DMS114 treated with DMSO at 0.1 percent for 48 hours (cell line): Measurements from ENCODE around the gene CHRND.
"Not testable (repeated sequence)": the region's sequence is repeated elsewhere in the genome, so short reads cannot be mapped to it uniquely, and the experiment has no call there.

Source experiments
- DNase-seq: peaks from one replicate; lab custom pipeline; 2025; ENCODE audit not compliant: unreplicated experiment; lab: John Stamatoyannopoulos, UW

The CHRND gene

DNA sequence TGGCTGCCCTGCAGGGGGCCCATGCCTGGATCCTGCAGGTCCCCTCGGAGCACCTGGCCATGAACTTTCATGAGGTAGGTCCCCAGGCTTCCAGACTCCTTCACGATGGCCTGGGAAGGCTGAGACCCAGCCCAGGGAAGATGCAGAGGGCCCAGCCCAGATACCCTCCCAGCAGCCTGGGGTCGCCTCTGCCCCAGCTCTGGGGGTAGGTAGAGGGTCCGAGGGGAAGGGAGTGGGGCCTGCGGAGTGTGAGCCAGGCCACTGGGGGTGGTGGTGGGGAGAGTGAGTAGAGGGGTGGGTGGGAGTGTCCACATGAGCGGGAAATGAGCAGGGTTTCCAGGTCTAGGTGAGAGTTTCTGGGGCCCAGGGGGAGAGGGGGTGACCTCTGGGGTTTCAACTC is 1.2 kb upstream of the CHRND start:
- DNase-seq: no peak

DNA sequence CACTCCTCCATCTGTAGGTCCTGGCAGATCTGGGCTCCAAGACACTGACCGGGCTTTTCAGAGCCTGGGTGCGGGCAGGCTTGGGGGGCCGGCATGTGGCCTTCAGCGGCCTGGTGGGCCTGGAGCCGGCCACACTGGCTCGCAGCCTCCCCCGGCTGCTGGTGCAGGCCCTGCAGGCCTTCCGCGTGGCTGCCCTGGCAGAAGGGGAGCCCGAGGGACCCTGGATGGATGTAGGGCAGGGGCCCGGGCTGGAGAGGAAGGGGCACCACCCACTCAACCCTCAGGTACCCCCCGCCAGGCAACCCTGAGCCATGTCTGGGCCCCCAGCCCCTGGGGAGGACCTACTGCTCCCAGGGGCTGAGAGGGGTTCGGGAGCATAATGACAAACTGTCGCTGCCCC is 761 bp upstream of the CHRND start:
- no peak for DNase-seq

DNA sequence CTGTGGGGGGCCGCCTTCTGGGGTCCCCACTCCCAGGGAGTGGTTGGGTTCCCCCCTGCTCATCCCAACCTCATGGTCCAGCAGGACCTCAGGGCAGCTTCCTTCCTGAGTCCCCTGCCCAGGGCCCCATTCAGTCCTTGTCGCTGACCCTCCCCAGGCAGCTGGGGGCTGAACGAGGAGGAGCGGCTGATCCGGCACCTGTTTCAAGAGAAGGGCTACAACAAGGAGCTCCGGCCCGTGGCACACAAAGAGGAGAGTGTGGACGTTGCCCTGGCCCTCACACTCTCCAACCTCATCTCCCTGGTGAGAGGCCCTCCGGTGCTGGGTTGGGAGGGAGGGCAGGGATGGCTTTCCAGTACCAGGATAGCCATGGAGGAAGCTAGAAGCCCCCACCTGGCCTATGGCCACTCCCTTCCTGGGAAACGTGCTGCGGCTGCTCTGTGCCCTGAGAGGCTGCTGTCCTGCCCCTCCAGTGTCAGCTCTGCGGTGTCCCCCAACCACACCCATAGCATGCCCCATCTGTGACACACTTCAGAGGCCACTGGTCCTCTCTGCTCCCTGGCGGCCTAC is 497 bp downstream of the CHRND start:
- DNase-seq: no peak

DNA sequence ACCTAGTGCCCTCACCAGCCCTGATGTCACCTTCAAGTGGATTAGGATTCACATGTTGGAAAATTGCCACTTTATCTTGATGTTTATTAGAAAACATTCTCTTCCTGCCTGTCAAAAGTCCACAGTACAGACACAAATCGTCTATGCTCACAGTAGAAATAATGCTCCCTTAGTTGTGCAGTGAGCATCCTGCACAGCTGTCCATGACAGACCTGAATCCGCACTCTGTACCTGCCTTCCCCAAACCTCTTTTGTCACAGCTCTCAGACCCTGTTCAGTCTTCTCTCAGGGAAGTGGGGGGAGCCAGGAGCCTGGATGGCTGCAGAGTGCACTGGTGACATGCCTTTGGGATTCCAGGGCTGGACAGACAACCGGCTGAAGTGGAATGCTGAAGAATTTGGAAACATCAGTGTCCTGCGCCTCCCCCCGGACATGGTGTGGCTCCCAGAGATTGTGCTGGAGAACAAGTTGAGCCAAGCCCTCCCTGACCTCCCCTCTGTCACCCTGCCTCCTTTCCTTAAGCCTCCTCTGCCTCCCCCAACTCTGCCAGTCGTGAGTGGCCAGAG is 2.0 kb downstream of the CHRND start:
- DNase-seq: no peak

DNA sequence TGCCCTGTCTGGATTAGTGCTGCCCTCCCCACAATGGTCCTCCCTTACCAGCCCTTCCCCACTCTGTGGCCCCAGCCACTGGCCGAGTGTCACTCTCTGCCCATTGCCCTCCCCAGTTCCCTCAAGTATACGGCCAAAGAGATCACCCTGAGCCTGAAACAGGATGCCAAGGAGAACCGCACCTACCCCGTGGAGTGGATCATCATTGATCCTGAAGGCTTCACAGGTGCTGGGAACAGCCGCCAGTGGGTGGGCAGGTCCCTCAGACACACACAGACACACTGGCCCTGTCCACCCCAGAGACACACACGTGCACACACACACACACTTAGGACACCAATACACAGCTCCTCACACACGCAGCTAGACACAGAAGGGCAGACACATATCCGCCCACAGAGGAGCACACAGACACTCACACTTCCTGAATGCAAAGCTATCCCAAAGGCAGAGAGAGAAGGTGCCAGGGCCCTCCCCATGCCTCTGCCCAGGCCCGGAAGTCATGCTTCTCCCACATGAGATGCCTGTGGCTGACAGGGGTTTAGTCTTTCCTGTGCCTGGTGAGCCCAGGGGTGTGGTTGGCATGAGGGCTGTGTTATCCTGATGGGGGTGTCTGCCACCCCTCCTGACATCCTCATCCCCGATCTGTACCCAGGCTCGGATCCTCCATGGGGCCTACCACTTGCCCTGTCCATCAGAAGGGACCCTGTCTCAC is 2.9 kb downstream of the CHRND start:
- DNase-seq: no peak

DNA sequence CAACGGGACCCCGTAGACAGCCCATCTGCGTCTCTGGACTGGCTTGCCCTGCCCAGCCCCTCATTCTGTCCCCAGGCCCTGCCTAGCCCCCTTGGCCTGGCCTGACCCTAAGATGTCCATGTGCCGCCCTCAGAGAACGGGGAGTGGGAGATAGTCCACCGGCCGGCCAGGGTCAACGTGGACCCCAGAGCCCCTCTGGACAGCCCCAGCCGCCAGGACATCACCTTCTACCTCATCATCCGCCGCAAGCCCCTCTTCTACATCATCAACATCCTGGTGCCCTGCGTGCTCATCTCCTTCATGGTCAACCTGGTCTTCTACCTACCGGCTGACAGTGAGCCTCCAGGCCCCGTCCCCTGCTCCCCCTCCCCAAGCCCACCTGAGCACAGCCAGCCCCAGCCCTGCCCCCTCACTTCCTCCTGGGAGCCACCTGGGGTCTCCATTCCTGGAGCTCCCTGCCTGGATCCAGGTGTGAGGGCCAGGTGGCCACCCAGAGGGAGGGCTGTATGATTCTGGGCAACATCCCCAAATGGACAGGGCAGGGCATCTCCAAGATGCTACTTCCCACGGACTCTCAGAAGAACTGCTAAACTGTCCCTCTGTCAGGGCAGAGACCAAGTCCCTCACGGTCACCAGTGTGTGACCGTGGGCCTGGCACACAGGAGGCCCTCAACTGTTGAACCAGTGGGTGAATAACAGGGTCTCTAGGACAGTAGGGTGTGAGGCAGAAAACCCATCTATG is 4.0 kb downstream of the CHRND start:
- DNase-seq: no peak

DNA sequence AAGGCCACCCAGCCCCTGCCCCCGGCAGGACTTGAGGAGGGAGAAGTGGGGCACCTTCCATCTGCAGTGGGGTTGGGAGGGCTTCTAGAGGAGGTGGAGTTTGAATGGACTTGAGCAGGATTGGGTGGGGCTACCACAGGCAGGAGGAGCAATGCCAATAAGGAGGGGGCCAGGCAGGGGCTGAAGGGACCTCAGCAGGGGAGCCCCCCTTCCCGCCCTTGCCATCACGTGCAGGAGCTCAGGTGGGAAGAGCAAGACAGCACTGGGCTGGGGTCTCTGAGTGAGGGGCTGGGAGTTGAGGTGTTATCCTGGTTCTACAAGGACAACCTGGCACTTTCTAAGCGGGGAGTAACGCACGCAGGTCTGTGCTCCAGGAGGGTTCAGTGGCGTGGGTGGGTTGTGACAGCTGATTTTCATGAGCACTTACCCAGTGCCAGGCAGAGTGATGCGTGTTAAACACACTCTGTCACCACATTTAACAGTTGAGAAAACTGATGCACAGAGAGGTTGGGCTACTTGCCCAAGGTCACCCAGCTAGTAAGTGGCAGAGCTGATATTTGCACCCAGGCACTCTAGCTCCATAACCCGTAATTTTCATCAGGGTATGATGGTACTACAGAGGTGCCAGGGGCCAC is 4.8 kb downstream of the CHRND start:
- no peak for DNase-seq

DNA sequence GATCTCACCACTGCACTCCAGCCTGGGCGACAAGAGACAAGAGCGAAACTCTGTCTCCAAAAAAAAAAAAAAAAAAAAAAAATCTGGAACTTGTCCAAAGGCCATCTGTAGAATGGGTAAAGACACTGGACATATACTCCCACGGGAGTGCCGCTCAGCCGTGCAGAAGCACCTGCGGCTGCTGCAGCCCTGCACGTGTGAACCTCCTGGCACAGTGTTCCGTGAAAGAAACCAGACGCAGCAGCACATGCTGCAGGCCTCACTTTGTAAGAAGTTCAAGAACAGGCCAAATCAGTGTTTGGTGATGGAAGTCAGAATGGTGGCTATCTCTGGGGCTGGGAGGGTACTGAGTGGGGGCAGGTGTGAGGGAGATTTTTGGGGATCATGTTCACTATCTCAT is 6.5 kb downstream of the CHRND start:
- no peak for DNase-seq

DNA sequence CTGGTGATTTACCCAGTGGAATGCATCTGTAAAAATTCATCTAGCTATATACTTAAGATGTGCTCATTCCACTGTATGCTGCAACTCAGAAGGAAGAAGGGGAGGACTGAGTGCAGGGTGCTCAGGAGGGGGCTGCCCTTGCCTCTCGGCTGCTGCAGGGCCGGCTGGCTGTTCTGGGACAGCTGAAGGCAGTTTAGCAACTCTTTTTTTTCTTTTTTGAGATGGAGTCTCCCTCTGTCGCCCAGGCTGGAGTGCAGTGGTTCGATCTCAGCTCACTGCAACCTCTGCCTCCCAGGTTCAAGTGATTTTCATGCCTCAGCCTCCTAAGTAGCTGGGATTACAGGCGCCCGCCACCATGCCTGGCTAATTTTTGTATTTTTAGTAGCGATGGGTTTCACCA is 6.9 kb downstream of the CHRND start:
- not testable (repeated sequence) for DNase-seq

DNA sequence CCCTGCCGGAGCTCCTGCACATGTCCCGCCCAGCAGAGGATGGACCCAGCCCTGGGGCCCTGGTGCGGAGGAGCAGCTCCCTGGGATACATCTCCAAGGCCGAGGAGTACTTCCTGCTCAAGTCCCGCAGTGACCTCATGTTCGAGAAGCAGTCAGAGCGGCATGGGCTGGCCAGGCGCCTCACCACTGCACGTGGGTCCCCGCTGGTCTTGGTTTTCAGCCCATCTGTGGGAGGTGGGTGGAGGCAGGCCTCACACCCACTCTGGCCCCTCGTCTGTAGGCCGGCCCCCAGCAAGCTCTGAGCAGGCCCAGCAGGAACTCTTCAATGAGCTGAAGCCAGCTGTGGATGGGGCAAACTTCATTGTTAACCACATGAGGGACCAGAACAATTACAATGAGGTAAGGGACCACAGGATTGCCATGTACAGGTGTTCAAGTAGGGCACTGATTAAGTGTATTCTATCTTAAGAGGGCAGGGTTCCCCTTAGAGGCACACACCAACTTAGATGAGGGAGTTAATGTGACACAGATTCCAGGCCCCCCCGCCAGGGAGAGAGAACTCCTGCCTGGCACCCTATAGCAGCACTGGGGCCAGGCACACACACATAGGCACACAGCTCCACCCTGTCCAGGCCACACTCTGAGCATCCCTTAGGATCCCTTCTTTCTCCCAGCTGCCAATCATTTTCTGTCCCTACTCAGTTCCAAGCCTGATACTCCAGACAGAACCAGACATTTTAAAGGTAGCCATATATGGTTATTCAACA is 8.2 kb downstream of the CHRND start:
- DNase-seq: no peak

DNA sequence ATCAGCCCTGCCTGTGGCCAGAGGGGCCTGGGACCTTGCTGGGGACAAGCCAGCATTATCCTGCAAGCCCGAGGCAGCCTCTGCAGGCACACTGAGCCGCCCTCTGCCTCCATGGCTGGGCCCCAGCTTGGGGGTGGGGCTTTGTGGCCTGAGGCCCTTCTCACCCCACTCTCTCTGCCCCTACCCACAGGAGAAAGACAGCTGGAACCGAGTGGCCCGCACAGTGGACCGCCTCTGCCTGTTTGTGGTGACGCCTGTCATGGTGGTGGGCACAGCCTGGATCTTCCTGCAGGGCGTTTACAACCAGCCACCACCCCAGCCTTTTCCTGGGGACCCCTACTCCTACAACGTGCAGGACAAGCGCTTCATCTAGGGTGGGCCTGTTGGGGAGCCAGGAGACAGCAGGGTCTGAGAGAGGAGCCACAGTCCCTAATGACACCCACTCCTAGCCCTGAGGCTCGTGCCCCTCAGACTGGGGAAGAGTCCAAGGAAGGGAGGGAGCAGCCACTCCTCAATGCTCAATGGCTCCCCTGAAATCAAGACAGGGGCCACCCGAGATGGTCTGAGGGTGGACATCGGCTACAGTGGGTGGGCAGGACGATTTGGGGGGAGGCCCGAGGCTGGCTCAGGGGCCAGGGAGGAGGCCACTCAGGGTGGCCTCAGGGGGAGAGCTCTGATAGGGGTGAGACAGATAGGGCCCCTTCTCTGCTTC is 9.1 kb downstream of the CHRND start:
- no peak for DNase-seq

DNA sequence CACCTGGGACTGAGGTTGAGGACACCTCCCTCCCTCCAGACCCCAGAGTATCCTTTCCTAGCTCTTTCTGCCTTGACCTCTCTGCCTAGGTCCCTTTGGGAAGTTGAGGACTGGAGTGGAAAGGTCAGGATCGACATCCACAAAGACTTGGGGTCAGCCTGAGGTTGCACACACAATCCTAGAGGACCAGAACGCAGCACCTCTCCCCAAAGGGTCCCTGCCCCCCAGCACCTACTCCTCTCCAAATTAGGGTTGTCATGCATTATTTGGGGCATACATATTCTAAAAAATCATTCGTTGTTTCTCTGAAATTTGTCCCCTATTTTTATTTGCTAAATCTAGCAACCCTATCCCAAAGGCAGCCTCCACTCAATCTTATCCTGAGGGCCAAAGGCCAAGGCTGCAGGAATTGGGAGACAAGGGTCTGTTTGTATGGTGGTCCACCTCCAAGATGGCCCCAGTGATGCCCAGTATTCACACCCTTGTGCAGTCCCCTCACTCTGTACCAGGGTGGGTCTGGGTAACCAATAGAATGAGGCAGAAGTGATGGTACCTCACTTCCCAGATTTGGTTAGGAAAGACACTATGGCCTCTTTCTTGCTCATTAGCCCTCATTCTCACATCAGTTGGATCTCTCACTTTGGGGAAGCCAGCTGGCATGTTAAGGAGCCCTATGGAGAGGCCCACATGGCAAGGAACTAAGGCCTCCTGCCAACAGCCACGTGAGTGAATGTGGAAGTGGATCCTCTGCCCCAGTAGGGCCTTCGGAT is 10.0 kb downstream of the CHRND start:
- no peak for DNase-seq

DNA sequence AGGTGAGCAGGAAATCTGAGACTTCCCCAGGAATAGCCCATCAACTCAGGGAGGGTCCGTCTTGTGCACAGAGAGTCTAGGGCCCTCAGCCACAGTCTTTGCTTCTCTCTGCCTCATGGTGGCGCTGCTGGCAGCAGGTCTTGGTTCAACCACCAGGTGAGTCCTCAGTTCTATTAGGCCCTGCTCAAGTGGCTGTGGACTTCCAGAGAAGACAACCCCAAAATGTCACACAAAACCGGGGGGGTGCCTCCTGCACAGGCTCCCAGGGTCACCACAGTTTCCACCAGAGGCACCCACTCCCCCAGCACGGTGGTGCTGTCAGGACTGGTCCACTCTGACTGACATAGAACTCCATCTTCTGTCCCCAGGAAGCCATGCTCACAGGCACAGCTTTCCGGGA is 11.1 kb downstream of the CHRND start:
- no peak for DNase-seq

DNA sequence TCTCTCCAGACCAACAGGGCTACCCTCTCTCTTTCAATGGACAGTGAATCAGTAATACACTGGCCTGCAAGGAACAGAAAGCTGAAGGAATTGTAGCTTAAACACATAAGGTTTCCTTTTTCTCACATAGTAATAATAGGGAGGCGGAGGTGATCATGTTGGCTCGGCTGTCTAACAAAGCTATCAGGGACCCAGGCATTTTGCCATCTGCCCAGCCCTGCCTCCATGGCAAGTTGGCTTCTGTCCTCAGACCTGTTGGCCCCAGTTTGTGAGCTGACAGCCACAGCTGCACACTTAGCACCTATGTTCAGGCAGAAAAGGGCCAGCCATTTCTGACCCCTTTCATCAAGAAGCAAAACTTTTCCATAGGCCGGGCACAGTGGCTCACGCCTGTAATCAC is 11.5 kb downstream of the CHRND start:
- no peak for DNase-seq

DNA sequence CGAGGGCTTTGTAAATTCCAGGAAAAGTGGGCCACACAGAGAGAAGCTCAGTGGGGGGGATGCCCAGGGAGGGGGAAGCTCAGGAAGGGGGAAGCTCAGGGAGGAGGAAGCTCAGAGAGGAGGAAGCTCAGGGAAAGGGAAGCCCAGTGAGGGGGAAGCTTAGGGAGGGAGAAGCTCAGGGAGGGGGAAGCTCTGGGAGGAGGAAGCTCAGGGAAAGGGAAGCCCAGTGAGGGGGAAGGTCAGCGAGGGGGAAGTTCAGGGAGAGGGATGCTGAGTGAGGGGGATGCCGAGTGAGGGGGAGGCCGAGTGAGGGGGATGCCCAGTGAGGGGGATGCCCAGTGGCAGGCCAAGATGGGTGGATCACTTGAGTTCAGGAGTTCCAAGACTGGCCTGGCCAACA is 12.7 kb downstream of the CHRND start:
- no peak for DNase-seq

DNA sequence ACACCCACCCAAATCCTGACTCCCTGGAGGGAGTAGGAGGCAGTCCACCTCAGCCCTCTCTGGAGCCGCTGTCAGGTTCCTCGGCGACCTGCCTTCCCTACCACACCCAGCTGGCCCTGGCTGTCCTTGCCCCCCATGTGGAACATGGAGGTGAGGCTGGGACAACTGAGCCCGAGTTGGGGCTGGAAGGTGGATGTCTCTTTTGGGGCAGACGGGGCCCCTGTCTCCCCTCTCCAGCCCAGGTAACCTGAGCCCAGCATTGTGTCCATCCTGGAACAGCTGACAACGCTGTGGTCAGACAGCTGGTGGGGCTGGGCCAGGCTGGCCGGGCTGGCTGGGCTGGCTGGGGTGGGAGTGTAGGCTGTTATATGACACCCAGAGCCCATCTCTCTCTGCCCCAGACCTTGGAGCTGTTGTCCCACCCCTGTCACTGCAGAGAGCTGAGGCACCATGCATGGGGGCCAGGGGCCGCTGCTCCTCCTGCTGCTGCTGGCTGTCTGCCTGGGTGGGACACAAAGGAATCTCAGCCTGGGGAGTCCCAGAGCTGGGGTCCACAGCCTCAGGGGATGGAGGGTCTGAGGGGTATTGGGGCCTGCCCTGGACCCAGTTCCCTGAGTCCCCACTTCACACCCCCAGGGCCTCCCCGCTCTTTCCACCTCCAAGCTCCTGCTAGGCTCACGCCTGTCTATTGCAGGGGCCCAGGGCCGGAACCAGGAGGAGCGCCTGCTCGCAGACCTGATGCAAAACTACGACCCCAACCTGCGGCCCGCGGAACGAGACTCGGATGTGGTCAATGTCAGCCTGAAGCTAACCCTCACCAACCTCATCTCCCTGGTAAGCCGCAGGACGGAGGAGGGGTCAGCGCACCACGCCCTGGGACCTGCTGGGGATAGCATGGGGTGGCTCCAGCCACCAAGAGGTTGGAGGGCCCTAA is 13.6 kb downstream of the CHRND start, which contains the start of gene CHRNG:
Gene CHRNG, plus strand, starts transcription at position 395 of the 934 bp plus-strand sequence. Its CDS starts 56 bp downstream, at position 451.
- DNase-seq: no peak

DNA sequence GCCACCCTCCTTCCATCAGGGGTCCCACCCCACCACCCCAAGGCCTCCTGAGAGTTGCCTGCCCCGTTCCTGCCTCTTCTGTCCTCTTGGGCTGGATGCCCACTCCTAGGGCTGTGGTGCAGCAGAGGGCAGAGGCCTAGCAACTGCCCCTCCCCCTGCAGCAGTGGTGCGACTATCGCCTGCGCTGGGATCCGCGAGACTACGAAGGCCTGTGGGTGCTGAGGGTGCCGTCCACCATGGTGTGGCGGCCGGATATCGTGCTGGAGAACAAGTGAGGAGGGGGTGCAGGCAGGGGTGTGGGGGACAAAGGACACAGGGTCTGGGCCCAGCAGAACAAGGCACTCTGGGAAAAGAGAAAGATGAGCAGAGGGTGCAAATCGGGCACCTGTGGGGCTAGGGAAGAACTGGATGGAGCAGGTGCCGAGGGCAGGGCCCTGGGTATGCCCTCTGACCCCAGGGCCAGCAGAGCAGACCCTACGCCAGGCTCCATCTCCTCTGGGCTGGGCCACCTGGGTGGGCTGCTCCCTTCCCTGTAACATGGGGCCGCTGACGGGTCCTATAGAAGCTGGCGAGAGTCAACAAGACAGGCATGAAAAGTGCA is 14.6 kb downstream of the CHRND start:
- DNase-seq: no peak
